Liver (tissue), 3 donors: ENCODE results near the gene UBE4A.

Experiments used
- ATF3 ChIP-seq: IDR thresholded peaks from 2 replicates; pipeline ENCODE4 v1.6.1; 2016; ENCODE audit warnings: antibody characterized with exemption
- CTCF ChIP-seq: fragments of 150-350 bp; IDR thresholded peaks from 2 replicates; pipeline ENCODE4 v1.5.1; 2017; ENCODE audit warnings: improper control_type of control experiment, low read depth, low read length; ENCODE audit not compliant: missing input control
- GABPA ChIP-seq, 2 donors: IDR thresholded peaks in 1 of 2; conservative IDR thresholded peaks in 1 of 2; 2 replicates each; pipeline ENCODE4 v1.6.1; 2016; ENCODE audit warnings: antibody characterized with exemption in 2 of 2, mild to moderate bottlenecking in 1 of 2, moderate library complexity in 1 of 2
- REST ChIP-seq: IDR thresholded peaks from 2 replicates; pipeline ENCODE4 v1.6.1; 2016; ENCODE audit warnings: antibody characterized with exemption, mild to moderate bottlenecking
- YY1 ChIP-seq: IDR thresholded peaks from 2 replicates; pipeline ENCODE4 v1.6.1; 2016; ENCODE audit warnings: antibody characterized with exemption, mild to moderate bottlenecking
- donor health status: healthy.
- donor health status: healthy.

- TF ChIP-seq YY1 (no peak), REST (no peak), CTCF (no peak), GABPA (IDR thresholded peaks at IDR 0.05 in 1 of 2, conservative IDR thresholded peaks at IDR 0.05 in 1 of 2) (no peak), ATF3 (no peak)
Observed at GRCh38 chr11:118320515-118320914, 38.9 kb upstream of the UBE4A start.
